ENCODE results near the gene SECISBP2.

GRCh38 chr9:89346696-89347095 lies 28.4 kb downstream of the SECISBP2 start:
- TF ChIP-seq YY1 (tag by site-specific recombination; IDR thresholded peaks at IDR 0.05) = no peak
- no peak for TF ChIP-seq CTCF (tag by site-specific recombination; IDR thresholded peaks at IDR 0.05)
- no peak for TF ChIP-seq ZNF184 (tag by site-specific recombination; IDR thresholded peaks at IDR 0.05)
- no peak for TF ChIP-seq ATF2 (tag by site-specific recombination; IDR thresholded peaks at IDR 0.05; ENCODE audit: low read depth)
- TF ChIP-seq ZNF121 (tag by site-specific recombination; IDR thresholded peaks at IDR 0.05) = no peak
- no peak for TF ChIP-seq SP3 (tag by site-specific recombination; IDR thresholded peaks at IDR 0.05)
- TF ChIP-seq SETDB1 (IDR thresholded peaks at IDR 0.05; ENCODE audit: insufficient read length, low read length) = no peak
- TF ChIP-seq ZNF639 (tag by site-specific recombination; IDR thresholded peaks at IDR 0.05) = no peak
- TF ChIP-seq REST (tag by site-specific recombination; IDR thresholded peaks at IDR 0.05) = no peak
- TF ChIP-seq ZNF239 (tag by site-specific recombination; IDR thresholded peaks at IDR 0.05) = no peak
- no peak for TF ChIP-seq ZNF768 (tag by site-specific recombination; IDR thresholded peaks at IDR 0.05)
- TF ChIP-seq ZNF274 (IDR thresholded peaks at IDR 0.05; ENCODE audit: low read length) = no peak
- no peak for TF ChIP-seq ZNF274 (tag by site-specific recombination; IDR thresholded peaks at IDR 0.05; ENCODE audit: borderline replicate concordance)
- TF ChIP-seq YY2 (tag by site-specific recombination; IDR thresholded peaks at IDR 0.05) = no peak
